HG02759 (cell line): ENCODE measurements around the gene TMEM163.

Experiments
- ATAC-seq: cut with Tn5 transposase; IDR thresholded peaks from one replicate; pipeline ENCODE4 v1.9.1; 2021; ENCODE audit warnings: mild to moderate bottlenecking, moderate library complexity; ENCODE audit not compliant: unreplicated experiment

The TMEM163 gene

DNA sequence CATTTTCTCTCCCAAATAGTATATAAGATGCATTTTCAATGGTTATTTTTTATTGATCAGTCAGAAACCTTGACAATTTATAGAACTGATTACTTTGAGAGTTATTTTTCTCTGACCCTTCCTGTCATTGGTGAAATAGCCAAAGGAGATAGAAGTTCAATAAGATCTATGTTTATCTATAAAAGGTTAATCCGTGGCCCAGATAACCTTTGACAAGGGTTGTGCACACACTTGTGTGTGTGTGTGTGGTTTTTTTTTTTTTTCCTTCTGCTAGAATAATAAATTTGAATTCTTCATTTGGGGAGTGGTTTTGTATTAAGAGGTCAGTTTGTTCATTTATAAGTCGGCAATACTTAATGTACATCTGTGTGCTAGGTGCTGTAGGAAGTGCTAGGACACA is 304.9 kb downstream of the TMEM163 start:
- no peak for ATAC-seq

GRCh38 chr2:134413430-134413829 is 305.4 kb downstream of the TMEM163 start:
- ATAC-seq, result no peak

GRCh38 chr2:134412639-134412999 is 306.2 kb downstream of the TMEM163 start:
- no peak for ATAC-seq

GRCh38 chr2:134411828-134412638 is 306.8 kb downstream of the TMEM163 start:
- ATAC-seq, result peak; percentile 96

DNA sequence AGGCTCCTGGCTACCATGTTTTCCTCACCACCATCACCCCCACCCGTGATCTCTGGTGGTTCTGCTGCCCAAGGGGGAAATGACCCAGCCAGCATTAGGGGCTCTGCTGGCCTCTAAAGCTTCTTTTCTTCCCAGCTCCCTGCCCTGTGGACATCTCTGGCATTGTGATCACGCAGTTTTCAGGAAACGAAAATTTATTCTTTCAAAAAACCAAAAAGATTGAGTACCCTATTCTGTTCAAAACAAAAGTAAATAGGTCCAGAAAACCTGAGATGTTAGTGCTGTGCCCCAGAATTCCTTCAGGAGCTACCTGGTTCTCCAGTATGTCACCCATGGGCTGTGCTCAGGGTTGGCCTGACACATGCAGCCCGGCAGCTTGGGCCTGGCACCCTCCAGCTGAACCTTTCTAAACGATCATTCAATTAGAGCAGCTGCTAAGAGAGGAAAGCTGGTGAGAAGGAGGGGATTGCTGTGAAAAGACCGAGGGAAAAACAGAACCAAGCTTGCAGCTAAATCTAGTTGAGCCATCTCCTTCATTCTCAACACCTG is 307.4 kb downstream of the TMEM163 start:
- no peak for ATAC-seq

DNA sequence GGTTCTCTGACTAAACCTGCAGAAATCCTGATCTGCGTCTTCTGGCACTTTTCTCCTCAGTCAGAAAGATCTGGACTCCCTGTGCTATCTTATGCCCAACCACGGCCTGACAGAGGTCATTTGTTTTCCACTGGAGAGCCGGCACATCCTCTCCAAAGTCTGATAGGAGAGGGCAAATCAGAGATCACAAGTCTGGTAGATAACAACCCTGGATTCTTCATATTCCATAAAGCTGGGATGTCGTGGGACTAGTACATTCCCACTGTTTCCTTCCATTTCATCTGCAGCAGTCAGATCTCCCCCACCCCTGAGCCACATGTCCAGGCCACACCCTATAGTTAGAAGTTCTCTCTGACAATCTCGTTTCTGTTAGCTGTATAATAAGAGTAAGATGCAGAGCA is 308.0 kb downstream of the TMEM163 start:
- ATAC-seq, result no peak

- no peak for ATAC-seq
Observed at GRCh38 chr2:134410006-134410405, 308.8 kb downstream of the TMEM163 start.

DNA sequence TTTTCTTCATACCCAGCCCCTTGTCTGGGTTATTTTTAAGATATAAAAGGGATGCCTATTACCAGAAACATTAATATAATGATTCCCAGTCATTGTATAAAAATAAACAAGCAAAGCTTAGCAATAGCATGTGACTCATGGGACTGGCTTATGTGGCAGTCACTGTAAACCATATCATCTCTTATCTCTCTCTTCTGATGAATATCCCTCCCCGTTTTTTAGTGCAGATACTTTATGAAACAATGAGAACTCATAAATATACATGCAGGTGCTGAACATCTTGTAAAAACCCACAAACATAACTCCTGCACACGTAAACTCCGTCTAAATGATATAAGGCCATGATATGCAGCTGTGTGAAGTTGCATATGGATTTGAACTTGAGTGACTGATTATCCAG is 310.0 kb downstream of the TMEM163 start:
- no peak for ATAC-seq

GRCh38 chr2:134408386-134408785 is 310.4 kb downstream of the TMEM163 start:
- ATAC-seq, result no peak

- no peak for ATAC-seq
Observed at GRCh38 chr2:134407154-134407890, 311.5 kb downstream of the TMEM163 start.

- no peak for ATAC-seq
Observed at GRCh38 chr2:134406736-134407135, 312.1 kb downstream of the TMEM163 start.

- no peak for ATAC-seq
Observed at GRCh38 chr2:134406311-134406710, 312.5 kb downstream of the TMEM163 start.
